PFSK-1 (cell line): Measurements from ENCODE around the gene NBEA.

Experiments
- FOXP2 ChIP-seq: optimal IDR thresholded peaks from 2 replicates; pipeline ENCODE3; 2011; ENCODE audit warnings: borderline replicate concordance, control low read depth, inconsistent platforms; ENCODE audit not compliant: insufficient read depth; ENCODE audit errors: extremely low read length, extremely low read depth
- POLR2AphosphoS5 ChIP-seq: IDR thresholded peaks from 2 replicates; pipeline ENCODE4 v1.6.1; 2012; ENCODE audit warnings: low read depth, mild to moderate bottlenecking, control low read depth, low read length, moderate library complexity
- SIN3A ChIP-seq: IDR thresholded peaks from 2 replicates; pipeline ENCODE4 v1.6.1; 2012; ENCODE audit warnings: mild to moderate bottlenecking, low read length, moderate library complexity, borderline replicate concordance; ENCODE audit not compliant: insufficient read depth
- TAF1 ChIP-seq: IDR thresholded peaks from 2 replicates; pipeline ENCODE4 v1.6.1; 2012; ENCODE audit warnings: low read length, control low read depth, borderline replicate concordance; ENCODE audit not compliant: insufficient read depth
- TF ChIP-seq, protein P1 (sequence below), 2 experiments: IDR thresholded peaks; 2 replicates each; pipeline versions ENCODE4 v1.6.1 to v1.8.0; 2011 to 2012; ENCODE audit warnings: low read depth in 2 of 2, low read length in 2 of 2, control low read depth in 1 of 2, inconsistent platforms in 1 of 2, mild to moderate bottlenecking in 1 of 2, moderate library complexity in 1 of 2; ENCODE audit not compliant: insufficient read depth in 1 of 2

The NBEA gene

DNA sequence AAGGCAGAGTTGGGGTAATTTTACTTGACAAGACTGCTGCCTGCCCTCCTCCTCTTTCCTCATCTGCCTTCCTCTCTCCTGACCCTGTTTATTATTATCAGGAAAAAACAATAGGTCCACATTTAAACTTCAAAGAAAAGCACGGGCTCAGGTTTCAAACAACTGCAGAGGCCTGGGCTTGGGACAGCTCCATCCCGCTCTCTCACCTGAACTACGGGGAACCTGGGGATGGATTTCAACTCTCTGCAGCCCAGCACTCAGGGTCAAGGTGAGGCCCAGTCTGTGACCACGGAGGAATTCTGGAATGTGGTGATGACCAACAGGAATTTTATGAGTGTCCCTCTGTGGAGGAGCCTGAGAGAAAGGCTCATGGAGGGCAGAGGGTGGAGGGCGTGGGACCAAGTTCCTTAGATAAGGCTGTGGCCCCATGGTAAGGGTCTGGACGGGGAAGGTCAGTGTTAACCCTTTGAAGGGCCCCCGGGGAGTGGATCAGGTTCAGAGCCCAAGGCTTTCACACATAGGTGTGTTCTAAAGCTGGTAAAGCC lies 755.2 kb downstream of the NBEA start:
- no peak for TF ChIP-seq SIN3A
- TF ChIP-seq, protein P1, sequence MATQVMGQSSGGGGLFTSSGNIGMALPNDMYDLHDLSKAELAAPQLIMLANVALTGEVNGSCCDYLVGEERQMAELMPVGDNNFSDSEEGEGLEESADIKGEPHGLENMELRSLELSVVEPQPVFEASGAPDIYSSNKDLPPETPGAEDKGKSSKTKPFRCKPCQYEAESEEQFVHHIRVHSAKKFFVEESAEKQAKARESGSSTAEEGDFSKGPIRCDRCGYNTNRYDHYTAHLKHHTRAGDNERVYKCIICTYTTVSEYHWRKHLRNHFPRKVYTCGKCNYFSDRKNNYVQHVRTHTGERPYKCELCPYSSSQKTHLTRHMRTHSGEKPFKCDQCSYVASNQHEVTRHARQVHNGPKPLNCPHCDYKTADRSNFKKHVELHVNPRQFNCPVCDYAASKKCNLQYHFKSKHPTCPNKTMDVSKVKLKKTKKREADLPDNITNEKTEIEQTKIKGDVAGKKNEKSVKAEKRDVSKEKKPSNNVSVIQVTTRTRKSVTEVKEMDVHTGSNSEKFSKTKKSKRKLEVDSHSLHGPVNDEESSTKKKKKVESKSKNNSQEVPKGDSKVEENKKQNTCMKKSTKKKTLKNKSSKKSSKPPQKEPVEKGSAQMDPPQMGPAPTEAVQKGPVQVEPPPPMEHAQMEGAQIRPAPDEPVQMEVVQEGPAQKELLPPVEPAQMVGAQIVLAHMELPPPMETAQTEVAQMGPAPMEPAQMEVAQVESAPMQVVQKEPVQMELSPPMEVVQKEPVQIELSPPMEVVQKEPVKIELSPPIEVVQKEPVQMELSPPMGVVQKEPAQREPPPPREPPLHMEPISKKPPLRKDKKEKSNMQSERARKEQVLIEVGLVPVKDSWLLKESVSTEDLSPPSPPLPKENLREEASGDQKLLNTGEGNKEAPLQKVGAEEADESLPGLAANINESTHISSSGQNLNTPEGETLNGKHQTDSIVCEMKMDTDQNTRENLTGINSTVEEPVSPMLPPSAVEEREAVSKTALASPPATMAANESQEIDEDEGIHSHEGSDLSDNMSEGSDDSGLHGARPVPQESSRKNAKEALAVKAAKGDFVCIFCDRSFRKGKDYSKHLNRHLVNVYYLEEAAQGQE (IDR thresholded peaks at IDR 0.05; ENCODE audit: insufficient read depth in 1 of 2, low read depth in 2 of 2, low read length in 2 of 2) = no peak
- TF ChIP-seq TAF1 = no peak
- no peak for TF ChIP-seq FOXP2
- TF ChIP-seq POLR2AphosphoS5 = no peak

DNA sequence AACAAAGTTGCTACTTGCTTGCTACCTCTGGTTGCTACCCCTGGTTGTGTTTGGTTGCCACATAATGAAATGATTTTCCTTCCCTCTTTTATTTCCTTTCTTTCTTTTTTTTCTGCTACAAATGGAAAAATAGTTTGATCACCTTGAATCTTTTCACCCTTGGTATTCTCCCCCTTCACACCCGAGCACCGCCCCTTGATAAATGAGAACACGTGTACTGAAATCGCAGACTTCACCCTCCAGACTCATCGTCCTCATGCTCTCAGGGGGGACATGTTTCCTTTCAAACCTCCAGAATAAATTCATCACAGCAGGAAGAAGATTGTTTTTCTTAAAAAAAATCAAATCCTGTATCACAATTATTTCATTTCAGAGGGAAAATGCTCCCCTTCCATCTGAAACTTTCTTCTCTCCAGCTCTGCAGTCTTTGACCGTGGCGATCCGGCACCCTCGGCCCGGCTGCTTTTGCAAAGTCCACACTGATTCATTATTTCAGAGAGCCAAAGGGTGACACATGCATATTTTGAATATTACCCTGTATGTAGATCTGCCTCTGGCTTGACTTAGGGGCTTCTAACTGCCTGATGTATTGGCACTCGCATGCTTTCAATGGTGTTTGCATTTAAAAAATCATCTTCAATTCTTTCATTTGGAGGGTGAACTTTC lies 757.0 kb downstream of the NBEA start:
- TF ChIP-seq POLR2AphosphoS5 (no peak), FOXP2 (no peak), TAF1 (no peak), SIN3A (no peak)
- TF ChIP-seq, protein P1 (IDR thresholded peaks at IDR 0.05; ENCODE audit: insufficient read depth in 1 of 2, low read depth in 2 of 2, low read length in 2 of 2) = no peak

DNA sequence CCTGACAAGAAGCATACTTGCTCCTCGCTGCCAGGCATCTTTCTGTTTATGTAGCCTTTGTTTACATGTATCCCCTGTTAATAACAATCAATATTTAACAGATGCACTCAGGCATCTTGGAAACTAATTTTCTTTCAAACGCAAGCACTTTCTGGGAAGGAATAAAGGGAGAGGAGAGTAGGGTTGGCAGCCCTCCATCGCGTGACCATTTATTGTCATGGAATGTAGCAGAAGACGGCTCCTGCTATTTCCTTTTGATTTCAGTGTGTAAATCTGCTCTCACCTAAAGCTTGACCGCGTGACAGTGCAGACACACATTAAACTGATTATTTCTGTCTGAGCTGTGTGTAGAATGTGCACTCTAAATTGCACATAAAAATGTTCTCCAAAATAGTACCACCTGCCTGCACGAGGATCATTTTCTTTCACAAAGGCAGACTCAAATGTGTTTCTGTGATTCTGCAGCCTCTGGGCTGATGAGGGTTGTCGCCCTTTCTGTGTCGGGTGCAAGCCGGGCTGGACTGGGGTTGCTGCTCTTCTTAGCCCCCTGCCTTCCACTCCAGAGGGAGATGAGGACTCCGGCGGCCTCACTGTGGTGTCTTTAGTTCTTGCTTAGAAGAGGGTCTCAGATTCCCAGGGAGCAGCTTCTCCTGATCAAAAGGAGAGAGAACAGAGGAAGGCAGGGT lies 757.9 kb downstream of the NBEA start:
- no peak for TF ChIP-seq TAF1
- TF ChIP-seq POLR2AphosphoS5 = no peak

DNA sequence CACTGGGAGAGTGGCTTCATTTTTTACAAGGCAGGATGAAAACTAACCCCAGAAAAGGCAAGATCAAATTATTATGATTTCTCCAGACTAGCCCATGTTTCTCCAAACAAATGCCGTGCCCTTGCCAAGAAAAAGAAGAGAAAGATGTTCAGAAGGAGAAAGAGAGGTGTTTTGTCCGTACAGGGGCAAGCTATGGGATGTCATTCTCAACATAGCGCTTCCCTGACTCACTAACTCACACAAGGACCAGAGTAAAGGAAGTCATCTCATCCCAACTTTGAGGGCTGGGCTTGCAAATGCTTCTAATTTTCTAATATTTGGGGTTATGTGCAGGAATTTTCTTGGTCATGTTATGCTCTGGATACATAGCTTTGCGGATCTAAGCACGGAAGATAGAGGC lies 758.6 kb downstream of the NBEA start:
- TF ChIP-seq FOXP2 (no peak), TAF1 (no peak), SIN3A (no peak), POLR2AphosphoS5 (no peak)
- TF ChIP-seq, protein P1 (IDR thresholded peaks at IDR 0.05; ENCODE audit: insufficient read depth in 1 of 2, low read depth in 2 of 2, low read length in 2 of 2) = no peak

DNA sequence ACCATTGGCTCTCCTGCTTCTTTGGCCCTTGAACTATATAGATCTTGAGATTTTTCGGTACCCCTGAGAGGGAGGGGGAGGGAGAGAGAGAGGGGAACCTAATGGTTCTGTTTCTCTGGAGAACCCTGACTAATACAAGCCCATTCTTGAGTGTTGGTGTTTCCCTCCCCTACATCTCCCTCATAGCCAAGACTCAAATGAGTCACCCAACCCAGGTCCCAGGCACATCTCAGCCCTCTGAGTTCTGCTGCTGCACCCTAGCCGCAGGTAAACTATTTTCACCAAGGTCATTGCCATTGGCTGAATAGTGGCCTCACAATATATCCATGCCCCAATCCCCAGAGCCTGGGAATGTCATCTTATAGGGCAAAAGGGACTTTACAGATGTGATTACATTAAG lies 760.2 kb downstream of the NBEA start:
- no peak for TF ChIP-seq FOXP2
- TF ChIP-seq, protein P1 (IDR thresholded peaks at IDR 0.05; ENCODE audit: insufficient read depth in 1 of 2, low read depth in 2 of 2, low read length in 2 of 2) = no peak
- TF ChIP-seq SIN3A = no peak
- TF ChIP-seq POLR2AphosphoS5 = no peak
- TF ChIP-seq TAF1 = no peak
